ENCODE results near the gene PTPRA. TPM values are rescaled to one million over a fixed set of nuclear protein-coding genes. Genes with fewer than 3 reads are reported as not detected.
A peak's percentile ranks its signal among the peaks of the same experiment; 100 is the strongest.

PTPRA gene
- total and polyA plus RNA-seq, 9 of the 15 experiments (the other 6 are each of a cell fraction or from before 2014, with no cell fraction given), result 3.4 to 80.5 (median 28.0) TPM

GRCh38 chr20:3067139-3068014, 194.1 kb downstream of the PTPRA start:
- DNase-seq (ENCODE audit: extremely low read depth in 1 of 4, low spot score in 3 of 4) (peak in 1 of 4 experiments; percentile 2), FAIRE-seq (no peak), ATAC-seq (no peak)
- TF ChIP-seq FOSL1 (tag; conservative IDR thresholded peaks at IDR 0.05) (0 out of 2 replicates have a peak, but pooled peaks have one; percentile 22), ZMIZ1 (IDR thresholded peaks at IDR 0.05; ENCODE audit: low read depth in 2 of 2, low read length in 2 of 2) (no peak), THRAP3 (IDR thresholded peaks at IDR 0.05; ENCODE audit: borderline replicate concordance) (no peak), SIX5 (IDR thresholded peaks at IDR 0.05; ENCODE audit: borderline replicate concordance in 1 of 2, insufficient read depth in 1 of 2, low read depth in 1 of 2, low read length in 2 of 2) (no peak), ZNF23 (CRISPR knock-in tag; IDR thresholded peaks at IDR 0.05) (no peak)
- Histone ChIP-seq H3K79me2 (ENCODE audit: control insufficient read depth, insufficient read depth, low read length) (no peaks in the 10 kb centered on the region), H3K9me3 (replicated peaks; ENCODE audit: control insufficient read depth, insufficient read depth, low read depth, low read length) (no peaks in the 10 kb centered on the region), H3K9ac (ENCODE audit: insufficient read depth in 1 of 2, low read depth in 2 of 2, low read length in 2 of 2) (no peak overlapping the region; a peak in 1 of 4 replicates), H2AFZ (ENCODE audit: low read depth, low read length) (no peak overlapping the region), H3K4me3 (no peak overlapping the region), H3K4me2 (ENCODE audit: insufficient read depth, low read length) (no peak overlapping the region), H3K27me3 (ENCODE audit: control insufficient read depth in 2 of 2, insufficient read depth in 2 of 2, low read length in 2 of 2) (no peaks in the 10 kb centered on the region), H3K36me3 (ENCODE audit: control insufficient read depth, insufficient read depth, low read length) (no peaks in the 10 kb centered on the region), H3K4me1 (replicated peaks in 1 of 2; ENCODE audit: control insufficient read depth in 2 of 2, insufficient read depth in 2 of 2, low read length in 2 of 2) (peaks cover 0 to 12% of the 10 kb centered on the region in 2 experiments; a peak in 2 of 5 replicates), H3K9me1 (ENCODE audit: control insufficient read depth, insufficient read depth, low read length) (no peaks in the 10 kb centered on the region), H4K20me1 (replicated peaks; ENCODE audit: control insufficient read depth, insufficient read depth, low read length) (no peaks in the 10 kb centered on the region), H3K27ac (ENCODE audit: extremely low read depth, low read depth, low read length) (no peak overlapping the region)
- WGBS (ENCODE audit: insufficient coverage, low coverage, missing lambda C conversion rate), result 33% methylated on average over 18 of the region's 23 CpGs
- ChIA-PET CTCF (ENCODE audit: low intra/inter-chr PET ratio) (no interaction called here), POLR2A (interaction anchor here (1.5 kb wide), 1 partner anchor 10 kb away, joined by 3 read pairs; no protein-coding TSS in a partner anchor)
- intact Hi-C loops (cut with micrococcal nuclease) (loop anchor here (5.0 kb wide), 1 partner anchor 40 kb away; no protein-coding TSS in a partner anchor), in situ Hi-C loops (cut with MboI) (no loop called here)
- no TSS peak for BruUV-seq (replicated peaks)

Measured in K562 (cell line).